GM18520 (cell line): ENCODE results near the gene GARIN5A.

Source experiments
- ATAC-seq: cut with Tn5 transposase; IDR thresholded peaks from one replicate; pipeline ENCODE4 v1.9.1; 2021; ENCODE audit not compliant: unreplicated experiment

GARIN5A gene

GRCh38 chr19:50476224-50476906 lies at the start of gene GARIN5A, which contains the start of gene EMC10:
Gene GARIN5A, minus strand, starts transcription at chr19:50476848. Its CDS starts 460 bp downstream, at chr19:50476388.
Gene EMC10, plus strand, starts transcription at chr19:50476507. Its CDS starts 38 bp downstream, at chr19:50476545.
- ATAC-seq, result peak; percentile 80

GRCh38 chr19:50522881-50523280 lies 46.2 kb upstream of the GARIN5A start:
- no peak for ATAC-seq

- no peak for ATAC-seq
These were observed 44.3 kb upstream of the GARIN5A start for GRCh38 chr19:50520822-50521465.

GRCh38 chr19:50519006-50519575 lies 42.4 kb upstream of the GARIN5A start:
- no peak for ATAC-seq

GRCh38 chr19:50518091-50519005 lies 41.7 kb upstream of the GARIN5A start:
- ATAC-seq, result no peak

- ATAC-seq, result no peak
These were observed 41.0 kb upstream of the GARIN5A start for GRCh38 chr19:50517704-50518075.

- ATAC-seq, result no peak
These were observed 40.5 kb upstream of the GARIN5A start for GRCh38 chr19:50516964-50517703.

- ATAC-seq, result no peak
These were observed 39.8 kb upstream of the GARIN5A start for GRCh38 chr19:50516456-50516855.

- ATAC-seq, result no peak
These were observed 38.5 kb upstream of the GARIN5A start for GRCh38 chr19:50515168-50515561.

- no peak for ATAC-seq
These were observed 37.9 kb upstream of the GARIN5A start for GRCh38 chr19:50514346-50515167.

- no peak for ATAC-seq
These were observed 37.2 kb upstream of the GARIN5A start, which contains the start of gene ASPDH for GRCh38 chr19:50513746-50514345. Gene ASPDH, minus strand, starts transcription at chr19:50513913. Its CDS starts 90 bp downstream, at chr19:50513823.

GRCh38 chr19:50512999-50513745 lies 36.5 kb upstream of the GARIN5A start:
- ATAC-seq, result no peak

- no peak for ATAC-seq
These were observed 35.7 kb upstream of the GARIN5A start for GRCh38 chr19:50512112-50512998.

- ATAC-seq, result peak; percentile 86
These were observed 34.6 kb upstream of the GARIN5A start, which contains the start of gene JOSD2 for GRCh38 chr19:50511069-50511822. Gene JOSD2, minus strand, starts transcription at chr19:50511191. Its CDS starts 760 bp downstream, at chr19:50510431.

GRCh38 chr19:50510700-50511068 lies 34.0 kb upstream of the GARIN5A start:
- ATAC-seq, result no peak

GRCh38 chr19:50510121-50510670 lies 33.5 kb upstream of the GARIN5A start:
- ATAC-seq, result no peak
